ENCODE measurements around the gene PMM2.

Gene PMM2

GRCh38 chr16:8892101-8892575 is 94.5 kb downstream of the PMM2 start:
- no peak overlapping the region for H3K4me3 ChIP-seq
- no peak for DNase-seq (ENCODE audit: low spot score)
- H3K27ac ChIP-seq: peak overlapping the region in 1 of 2 donors; percentile 0
- no peak for TF ChIP-seq CTCF (IDR thresholded peaks at IDR 0.05)

GRCh38 chr16:8893426-8893825 is 95.8 kb downstream of the PMM2 start:
- no peak overlapping the region for H3K27ac ChIP-seq
- TF ChIP-seq CTCF (IDR thresholded peaks at IDR 0.05): no peak
- DNase-seq (ENCODE audit: low spot score): no peak
- H3K4me3 ChIP-seq: no peak overlapping the region

GRCh38 chr16:8893976-8894690 is 96.5 kb downstream of the PMM2 start:
- DNase-seq (ENCODE audit: low spot score): no peak
- H3K27ac ChIP-seq: no peak overlapping the region
- TF ChIP-seq CTCF (IDR thresholded peaks at IDR 0.05): no peak
- no peak overlapping the region for H3K4me3 ChIP-seq

GRCh38 chr16:8894736-8895334 is 97.2 kb downstream of the PMM2 start:
- H3K4me3 ChIP-seq: no peak overlapping the region
- H3K27ac ChIP-seq: no peak overlapping the region
- no peak for TF ChIP-seq CTCF (IDR thresholded peaks at IDR 0.05)
- no peak for DNase-seq (ENCODE audit: low spot score)

GRCh38 chr16:8898660-8899318 is 101.2 kb downstream of the PMM2 start:
- no peak for TF ChIP-seq CTCF (IDR thresholded peaks at IDR 0.05)
- no peak for DNase-seq (ENCODE audit: low spot score)
- no peak overlapping the region for H3K27ac ChIP-seq
- H3K4me3 ChIP-seq: no peak overlapping the region
